IMR-90 (cell line): ENCODE results near the gene EXTL2. TPM values are rescaled to one million over a fixed set of nuclear protein-coding genes. Genes with fewer than 3 reads are reported as not detected.

Experiments
- ATAC-seq: fragments of 200-7000 bp; cut with Tn5 transposase; 2 replicates; pipeline ENCODE4 v1.9.1; 2020; ENCODE audit warnings: low read depth, mild to moderate bottlenecking, moderate library complexity
- Bru-seq: library from RNA; stranded (reverse); fragments of 400-500 nt; gene quantifications from one replicate; lab custom pipeline; 2021; lab: Mats Ljungman, UMichigan
- BruChase-seq, 2 experiments: library from RNA; stranded (reverse); fragments of 400-500 nt; gene quantifications; one replicate each; lab custom pipeline; 2021; lab: Mats Ljungman, UMichigan
- BruUV-seq: library from RNA; stranded (reverse); fragments of 400-500 nt; replicated peaks from 2 replicates; lab custom pipeline; 2021; lab: Mats Ljungman, UMichigan
- CTCF ChIA-PET: fragments of 300-600 bp; formaldehyde crosslinking; extraction: SDS; loops from one replicate; lab custom pipeline; 2021; ENCODE audit warnings: antibody characterized with exemption; lab: Yijun Ruan, JAX
- POLR2A ChIA-PET: fragments of 300-600 bp; sonication (Branson Sonifier 250); formaldehyde crosslinking; loops from one replicate; lab custom pipeline; 2022; ENCODE audit warnings: antibody characterized with exemption; ENCODE audit not compliant: unreplicated experiment; lab: Charles Lee
- DNase-seq: peaks from one replicate; pipeline ENCODE4 v3.0.0; 2013
- H2AFZ ChIP-seq: replicated peaks from 2 replicates; pipeline ENCODE3; 2013; ENCODE audit warnings: low read length, mild to moderate bottlenecking; ENCODE audit not compliant: poor library complexity
- H2AK5ac ChIP-seq: 2 replicates; pipeline ENCODE4 v1.6.1; 2013; ENCODE audit warnings: low read depth, low read length, inconsistent platforms
- H2AK9ac ChIP-seq: replicated peaks from 2 replicates; pipeline ENCODE3; 2013; ENCODE audit warnings: mild to moderate bottlenecking, low read depth, low read length, moderate library complexity; ENCODE audit not compliant: poor library complexity
- H2BK120ac ChIP-seq: 2 replicates; pipeline ENCODE4 v1.6.1; 2013; ENCODE audit warnings: low read depth, low read length, inconsistent platforms
- H2BK15ac ChIP-seq: 3 replicates; pipeline ENCODE4 v1.6.1; 2013; ENCODE audit warnings: low read depth, low read length, inconsistent platforms
- H2BK20ac ChIP-seq: 2 replicates; pipeline ENCODE4 v1.6.1; 2013; ENCODE audit warnings: low read depth, mild to moderate bottlenecking, inconsistent platforms, low read length, moderate library complexity
- H2BK5ac ChIP-seq: 2 replicates; pipeline ENCODE4 v1.6.1; 2013; ENCODE audit warnings: mild to moderate bottlenecking, low read depth, low read length, inconsistent platforms; ENCODE audit not compliant: poor library complexity, severe bottlenecking
- H3K14ac ChIP-seq: replicated peaks from 2 replicates; pipeline ENCODE4 v1.6.1; 2013; ENCODE audit warnings: low read depth, low read length, inconsistent platforms
- H3K18ac ChIP-seq: 2 replicates; pipeline ENCODE4 v1.6.1; 2013; ENCODE audit warnings: low read depth, low read length, control low read depth
- H3K23ac ChIP-seq: 2 replicates; pipeline ENCODE4 v1.6.1; 2013; ENCODE audit warnings: low read depth, low read length, inconsistent platforms
- H3K27ac ChIP-seq: 2 replicates; pipeline ENCODE4 v1.5.1; 2013; ENCODE audit warnings: mild to moderate bottlenecking, control low read depth, low read length; ENCODE audit not compliant: insufficient read depth
- H3K27me3 ChIP-seq: 2 replicates; pipeline ENCODE4 v1.6.1; 2013; ENCODE audit warnings: low read length; ENCODE audit not compliant: control insufficient read depth, insufficient read depth
- H3K36me3 ChIP-seq: 2 replicates; pipeline ENCODE4 v1.6.1; 2013; ENCODE audit warnings: low read length, mixed read lengths; ENCODE audit not compliant: control insufficient read depth, insufficient read depth
- H3K4ac ChIP-seq: 2 replicates; pipeline ENCODE4 v1.6.1; 2013; ENCODE audit warnings: low read depth, low read length, inconsistent platforms
- H3K4me1 ChIP-seq: 2 replicates; pipeline ENCODE4 v1.6.1; 2013; ENCODE audit warnings: low read length, mixed read lengths; ENCODE audit not compliant: control insufficient read depth, insufficient read depth
- H3K4me2 ChIP-seq: 2 replicates; pipeline ENCODE4 v1.6.1; 2013; ENCODE audit warnings: low read depth, mild to moderate bottlenecking, control low read depth, low read length, moderate library complexity
- H3K4me3 ChIP-seq: 2 replicates; pipeline ENCODE4 v1.5.1; 2013; ENCODE audit warnings: low read depth, mild to moderate bottlenecking, control low read depth, low read length, moderate library complexity; ENCODE audit not compliant: insufficient read depth
- H3K56ac ChIP-seq: 2 replicates; pipeline ENCODE4 v1.6.1; 2013; ENCODE audit warnings: low read length, inconsistent platforms; ENCODE audit not compliant: insufficient read depth; ENCODE audit errors: extremely low read depth
- H3K79me1 ChIP-seq, 2 experiments: 2 replicates each; pipeline ENCODE4 v1.6.1; 2013; ENCODE audit warnings: low read length in 2 of 2, inconsistent platforms in 1 of 2, low read depth in 1 of 2
- H3K9ac ChIP-seq: 2 replicates; pipeline ENCODE4 v1.6.1; 2013; ENCODE audit warnings: low read depth, low read length, control low read depth
- H3K9me1 ChIP-seq: 2 replicates; pipeline ENCODE4 v1.6.1; 2013; ENCODE audit warnings: low read length, inconsistent platforms; ENCODE audit not compliant: insufficient read depth
- H3K9me3 ChIP-seq: 2 replicates; pipeline ENCODE4 v1.6.1; 2013; ENCODE audit warnings: low read length; ENCODE audit not compliant: control insufficient read depth, insufficient read depth
- H4K20me1 ChIP-seq: 2 replicates; pipeline ENCODE4 v1.6.1; 2013; ENCODE audit warnings: low read length, inconsistent platforms; ENCODE audit not compliant: insufficient read depth
- H4K5ac ChIP-seq: 2 replicates; pipeline ENCODE4 v1.6.1; 2013; ENCODE audit warnings: mild to moderate bottlenecking, low read depth, low read length, control low read depth
- H4K8ac ChIP-seq, 2 experiments: 2 replicates each; pipeline ENCODE4 v1.6.1; 2013; ENCODE audit warnings: low read depth in 2 of 2, low read length in 2 of 2, control low read depth in 1 of 2, inconsistent platforms in 1 of 2
- H4K91ac ChIP-seq: 2 replicates; pipeline ENCODE4 v1.6.1; 2013; ENCODE audit warnings: low read depth, low read length, inconsistent platforms; ENCODE audit not compliant: insufficient read depth
- BHLHE40 ChIP-seq: fragments of 150-350 bp; IDR thresholded peaks from 2 replicates; pipeline ENCODE4 v1.6.1; 2016; ENCODE audit warnings: mild to moderate bottlenecking, low read depth, low read length
- CEBPB ChIP-seq: IDR thresholded peaks from 2 replicates; pipeline ENCODE4 v1.6.1; 2012; ENCODE audit warnings: low read depth, low read length, improper control_type of control experiment
- CHD1 ChIP-seq: IDR thresholded peaks from 2 replicates; pipeline ENCODE4 v1.6.1; 2012; ENCODE audit warnings: low read depth, low read length, improper control_type of control experiment
- MAZ ChIP-seq: IDR thresholded peaks from 2 replicates; pipeline ENCODE4 v1.6.1; 2012; ENCODE audit warnings: low read depth, mild to moderate bottlenecking, low read length, improper control_type of control experiment, moderate library complexity, borderline replicate concordance
- MXI1 ChIP-seq: IDR thresholded peaks from 2 replicates; pipeline ENCODE4 v1.6.1; 2012; ENCODE audit warnings: low read depth, mild to moderate bottlenecking, low read length, moderate library complexity, borderline replicate concordance
- NFE2L2 ChIP-seq: fragments of 150-350 bp; IDR thresholded peaks from 2 replicates; pipeline ENCODE4 v1.6.1; 2016; ENCODE audit warnings: low read depth, mild to moderate bottlenecking, low read length
- POLR2A ChIP-seq: IDR thresholded peaks from 2 replicates; pipeline ENCODE4 v1.6.1; 2012; ENCODE audit warnings: mild to moderate bottlenecking, low read depth, low read length
- SMC3 ChIP-seq: fragments of 150-350 bp; IDR thresholded peaks from 2 replicates; pipeline ENCODE4 v1.6.1; 2016; ENCODE audit warnings: low read depth, mild to moderate bottlenecking, antibody characterized with exemption, low read length, moderate library complexity
- WGBS, 2 experiments: methylation state at CpG; one replicate each; pipeline versions ENCODE4 v1.1.5 to v1.1.7; 2013; ENCODE audit warnings: missing lambda C conversion rate in 2 of 2; ENCODE audit not compliant: insufficient read length in 1 of 2; ENCODE audit errors: extremely low coverage in 2 of 2; 5-methylcytosine and 5-hydroxymethylcytosine counted together
- dilution Hi-C: fragments of 300-500 bp; cut with HindIII; formaldehyde crosslinking; loops from one replicate; pipeline ENCODE4 v1.14.3; 2018; ENCODE audit warnings: low sequenced_read_pairs; ENCODE audit not compliant: unreplicated experiment
- in situ Hi-C: fragments of 300-500 bp; cut with MboI; formaldehyde crosslinking; loops from 3 replicates; pipeline ENCODE4 v1.14.3; 2019; ENCODE audit warnings: low sequenced_read_pairs, inconsistent platforms, mixed read lengths
- intact Hi-C: fragments of 100-400 bp; cut with micrococcal nuclease; formaldehyde crosslinking; loops from 2 replicates; pipeline ENCODE4 v1.10.0; 2022
- long read RNA-seq: library from polyadenylated mRNA; unstranded; transcript quantifications from one replicate; pipeline ENCODE4 v2.0.0, GENCODE V29; 2021; ENCODE audit not compliant: unreplicated experiment
- polyA plus RNA-seq, 3 experiments: library from polyadenylated mRNA; depleted of rRNA; stranded (reverse); fragments of >200 nt; gene quantifications; 2 replicates each; pipeline ENCODE4 v1.2.3, GENCODE V29; 2012; ENCODE audit warnings: low replicate concordance in 1 of 3
- total RNA-seq: library from RNA; depleted of rRNA; stranded (reverse); fragments of >200 nt; gene quantifications from 2 replicates; pipeline ENCODE4 v1.2.3, GENCODE V29; 2012; rRNA removed
- TF ChIP-seq, protein P1 (sequence below): fragments of 150-350 bp; IDR thresholded peaks from 2 replicates; pipeline ENCODE4 v1.6.1; 2016; ENCODE audit warnings: low read depth, mild to moderate bottlenecking, low read length, moderate library complexity, borderline replicate concordance
- TF ChIP-seq, protein P2 (sequence below): fragments of 150-350 bp; IDR thresholded peaks from 2 replicates; pipeline ENCODE4 v1.6.1; 2017; ENCODE audit warnings: mild to moderate bottlenecking, antibody characterized with exemption, low read length, low read depth

EXTL2 gene, protein sequence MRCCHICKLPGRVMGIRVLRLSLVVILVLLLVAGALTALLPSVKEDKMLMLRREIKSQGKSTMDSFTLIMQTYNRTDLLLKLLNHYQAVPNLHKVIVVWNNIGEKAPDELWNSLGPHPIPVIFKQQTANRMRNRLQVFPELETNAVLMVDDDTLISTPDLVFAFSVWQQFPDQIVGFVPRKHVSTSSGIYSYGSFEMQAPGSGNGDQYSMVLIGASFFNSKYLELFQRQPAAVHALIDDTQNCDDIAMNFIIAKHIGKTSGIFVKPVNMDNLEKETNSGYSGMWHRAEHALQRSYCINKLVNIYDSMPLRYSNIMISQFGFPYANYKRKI
- 26.4 and 27.6 TPM in 2 replicates for total RNA-seq
- 19.2 and 24.9 TPM in 2 replicates for polyA plus RNA-seq (2012; rRNA removed)
- 5.0 and 6.2 TPM in 2 replicates for polyA plus RNA-seq (2012; cell fraction: cytosol; rRNA removed)
- polyA plus RNA-seq (2012; cell fraction: nucleus; rRNA removed; ENCODE audit: low replicate concordance): 5.3 and 39.8 TPM in 2 replicates
- Bru-seq, nascent RNA: percentile 68 among the genes with signal in this experiment
- percentile 79 among the genes with signal in this experiment for BruChase-seq, experiment 1, labeled RNA remaining after a 6-hour chase
- percentile 90 among the genes with signal in this experiment for BruChase-seq, experiment 2, labeled RNA remaining after a 2-hour chase
- long read RNA-seq, transcript EXTL2-201 (5 exons, 2,835 nt): minor isoform, 7 of 46 reads
- long read RNA-seq, transcript EXTL2-202 (5 exons, 3,985 nt): major isoform, 33 of 46 reads
- long read RNA-seq, partial matches to known transcripts: 2 of 46 reads
- long read RNA-seq, other reads (novel, unspliced or antisense): 4 of 46 reads

DNA sequence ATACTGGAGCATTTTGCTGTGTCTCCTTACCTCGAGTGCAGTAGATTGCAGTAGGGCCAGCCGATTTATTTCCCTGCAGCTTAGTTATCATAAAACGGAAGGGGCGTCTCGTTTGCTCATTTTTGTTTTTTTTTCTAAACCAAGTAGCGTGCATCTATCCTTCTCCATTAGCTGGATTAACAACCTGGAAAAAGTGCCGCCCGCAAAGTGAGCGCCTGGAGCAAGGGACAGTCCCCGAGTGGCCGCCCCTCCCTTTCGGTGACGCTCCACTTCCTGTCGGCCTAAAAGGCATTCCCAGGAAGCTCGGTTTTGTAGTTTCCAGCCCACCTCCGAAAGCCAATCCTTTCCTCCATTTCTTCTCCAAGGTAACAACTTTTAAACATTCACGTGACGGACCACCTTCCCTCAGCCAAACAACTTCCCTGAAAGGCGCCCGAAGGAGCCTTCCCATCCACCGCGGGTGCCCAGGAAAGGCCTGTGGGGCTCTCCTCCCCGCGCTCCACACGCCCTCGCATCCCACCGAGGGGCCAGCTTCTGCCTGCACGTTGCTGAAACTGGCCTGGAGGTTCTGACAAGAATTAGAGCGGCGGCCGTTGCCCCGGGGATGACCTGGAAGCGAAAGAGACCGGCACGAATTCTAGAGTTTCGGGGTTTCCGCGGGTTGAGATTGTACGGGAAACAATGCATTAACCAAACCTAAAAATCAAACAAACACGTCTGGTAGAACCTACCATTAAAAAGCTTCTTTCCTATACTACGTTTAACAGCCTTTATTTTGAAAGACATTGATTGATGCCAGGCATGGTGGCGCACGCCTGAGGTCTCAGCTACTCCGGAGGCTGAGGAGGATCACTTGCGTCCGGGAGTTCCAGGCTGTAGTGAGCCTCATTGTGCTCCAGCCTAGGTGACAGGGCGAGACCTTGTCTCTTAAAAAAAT is at the start of gene EXTL2:
EXTL2 (minus strand) TSS at position 240 of the 937 bp plus-strand sequence. CDS start 6,085 bp downstream, outside the sequence.
- Histone ChIP-seq H3K4ac (peak within 1 kb of the TSS; percentile 91), H3K9ac (peak within 1 kb of the TSS; percentile 78), H2BK5ac (peak within 1 kb of the TSS; percentile 91), H4K91ac (peak within 1 kb of the TSS; percentile 88), H3K4me2 (peak within 1 kb of the TSS; percentile 93), H3K4me1 (no peaks in the 10 kb centered on the region; the same call in 1 of the 2 replicates), H4K5ac (peak within 1 kb of the TSS; percentile 89), H4K8ac (peak within 1 kb of the TSS; percentile 93 to 95), H3K14ac (peak within 1 kb of the TSS; percentile 94), H3K27ac (peak within 1 kb of the TSS; percentile 86), H3K36me3 (0 out of 2 replicates have a peak, but pooled peaks cover 3% of the 10 kb centered on the region), H4K20me1 (no peaks in the 10 kb centered on the region), H2BK20ac (0 out of 2 replicates have a peak within 1 kb of the TSS, but pooled peaks have one; percentile 15), H3K27me3 (no peaks in the 10 kb centered on the region), H3K4me3 (peak within 1 kb of the TSS; percentile 69), H2AK5ac (peak within 1 kb of the TSS; percentile 74), H2BK15ac (peak within 1 kb of the TSS; percentile 66; the same call in 1 of the 3 replicates), H2BK120ac (peak within 1 kb of the TSS; percentile 51), H3K18ac (peak within 1 kb of the TSS; percentile 62), H3K9me1 (peaks cover 3% of the 10 kb centered on the region; the same call in 1 of the 2 replicates), H2AFZ (peak within 1 kb of the TSS; percentile 96), H3K79me1 (peaks cover 0 to 44% of the 10 kb centered on the region in 2 experiments), H2AK9ac (peak within 1 kb of the TSS; percentile 94), H3K9me3 (peaks cover 3% of the 10 kb centered on the region; the same call in 1 of the 2 replicates), H3K56ac (peak within 1 kb of the TSS; percentile 92), H3K23ac (peak within 1 kb of the TSS; percentile 96)
- in situ Hi-C loops: loop anchor here (25.0 kb wide), 1 partner anchor 633 kb away; the partner anchor contains the start of gene RTCA
- dilution Hi-C loops: loop anchor here (25.0 kb wide), 1 partner anchor 433 kb away; no protein-coding TSS in a partner anchor
- intact Hi-C loops: no loop called here
- ChIA-PET CTCF (interaction anchor here (0.6 to 0.8 kb wide), 3 partner anchors 15 to 1115 kb away, joined by 3 to 4 read pairs (median 3); no protein-coding TSS in a partner anchor), POLR2A (interaction anchor here (0.6 kb wide), 1 partner anchor 398 kb away, joined by 4 read pairs; no protein-coding TSS in a partner anchor)
- DNase-seq (peak; percentile 64), ATAC-seq (peak; percentile 58)
- BruUV-seq: no TSS peak
- WGBS, 2 experiments: 0% methylated on average over 7 of the region's 47 CpGs; no CpG with 5 or more reads in 1 of the 2 experiments
- TF ChIP-seq SMC3: no peak
- TF ChIP-seq MAZ: peak; percentile 89
- 0 out of 2 replicates have a peak, but pooled peaks have one; percentile 36 for TF ChIP-seq CHD1
- TF ChIP-seq, protein P1, sequence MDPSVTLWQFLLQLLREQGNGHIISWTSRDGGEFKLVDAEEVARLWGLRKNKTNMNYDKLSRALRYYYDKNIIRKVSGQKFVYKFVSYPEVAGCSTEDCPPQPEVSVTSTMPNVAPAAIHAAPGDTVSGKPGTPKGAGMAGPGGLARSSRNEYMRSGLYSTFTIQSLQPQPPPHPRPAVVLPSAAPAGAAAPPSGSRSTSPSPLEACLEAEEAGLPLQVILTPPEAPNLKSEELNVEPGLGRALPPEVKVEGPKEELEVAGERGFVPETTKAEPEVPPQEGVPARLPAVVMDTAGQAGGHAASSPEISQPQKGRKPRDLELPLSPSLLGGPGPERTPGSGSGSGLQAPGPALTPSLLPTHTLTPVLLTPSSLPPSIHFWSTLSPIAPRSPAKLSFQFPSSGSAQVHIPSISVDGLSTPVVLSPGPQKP: no peak
- TF ChIP-seq MXI1: peak; percentile 94
- peak; percentile 46 for TF ChIP-seq POLR2A
- TF ChIP-seq NFE2L2: no peak
- TF ChIP-seq CEBPB: no peak
- TF ChIP-seq BHLHE40: peak; percentile 49
- TF ChIP-seq, protein P2, sequence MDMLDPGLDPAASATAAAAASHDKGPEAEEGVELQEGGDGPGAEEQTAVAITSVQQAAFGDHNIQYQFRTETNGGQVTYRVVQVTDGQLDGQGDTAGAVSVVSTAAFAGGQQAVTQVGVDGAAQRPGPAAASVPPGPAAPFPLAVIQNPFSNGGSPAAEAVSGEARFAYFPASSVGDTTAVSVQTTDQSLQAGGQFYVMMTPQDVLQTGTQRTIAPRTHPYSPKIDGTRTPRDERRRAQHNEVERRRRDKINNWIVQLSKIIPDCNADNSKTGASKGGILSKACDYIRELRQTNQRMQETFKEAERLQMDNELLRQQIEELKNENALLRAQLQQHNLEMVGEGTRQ: no peak
